Bronchial epithelial cell (primary cell): ENCODE results near the gene CASP3. TPM values are rescaled to one million over a fixed set of nuclear protein-coding genes. Genes with fewer than 3 reads are reported as not detected.

Experiments
- DNase-seq: peaks from one replicate; pipeline ENCODE4 v3.0.0-alpha.2; 2010; ENCODE audit warnings: low read depth
- FAIRE-seq: peaks from 2 replicates; lab custom pipeline; 2011; peaks lifted over from hg19 to GRCh38; lab: Jason Lieb, UNC
- H3K27me3 ChIP-seq: 2 replicates; pipeline ENCODE4 v1.5.1; 2011; ENCODE audit warnings: low read length; ENCODE audit not compliant: control insufficient read depth, insufficient read depth
- H3K36me3 ChIP-seq: 2 replicates; pipeline ENCODE4 v1.5.1; 2011; ENCODE audit warnings: low read length; ENCODE audit not compliant: control insufficient read depth, insufficient read depth
- H3K4me3 ChIP-seq: 2 replicates; pipeline ENCODE4 v1.5.1; 2011; ENCODE audit warnings: mild to moderate bottlenecking, low read depth, low read length, control low read depth
- total RNA-seq: library from RNA; depleted of rRNA; stranded (reverse); fragments of >200 nt; gene quantifications from 2 replicates; pipeline ENCODE4 v1.2.1, GENCODE V29; 2014
- TF ChIP-seq, protein P1 (sequence below): IDR thresholded peaks from 2 replicates; pipeline ENCODE4 v1.5.1; 2011; ENCODE audit warnings: mild to moderate bottlenecking, moderate library complexity, low read length, control low read depth, inconsistent platforms; ENCODE audit not compliant: insufficient read depth, severe bottlenecking

CASP3 gene
- total RNA-seq, 1 donor from 2014 or later: 23.7 TPM

DNA sequence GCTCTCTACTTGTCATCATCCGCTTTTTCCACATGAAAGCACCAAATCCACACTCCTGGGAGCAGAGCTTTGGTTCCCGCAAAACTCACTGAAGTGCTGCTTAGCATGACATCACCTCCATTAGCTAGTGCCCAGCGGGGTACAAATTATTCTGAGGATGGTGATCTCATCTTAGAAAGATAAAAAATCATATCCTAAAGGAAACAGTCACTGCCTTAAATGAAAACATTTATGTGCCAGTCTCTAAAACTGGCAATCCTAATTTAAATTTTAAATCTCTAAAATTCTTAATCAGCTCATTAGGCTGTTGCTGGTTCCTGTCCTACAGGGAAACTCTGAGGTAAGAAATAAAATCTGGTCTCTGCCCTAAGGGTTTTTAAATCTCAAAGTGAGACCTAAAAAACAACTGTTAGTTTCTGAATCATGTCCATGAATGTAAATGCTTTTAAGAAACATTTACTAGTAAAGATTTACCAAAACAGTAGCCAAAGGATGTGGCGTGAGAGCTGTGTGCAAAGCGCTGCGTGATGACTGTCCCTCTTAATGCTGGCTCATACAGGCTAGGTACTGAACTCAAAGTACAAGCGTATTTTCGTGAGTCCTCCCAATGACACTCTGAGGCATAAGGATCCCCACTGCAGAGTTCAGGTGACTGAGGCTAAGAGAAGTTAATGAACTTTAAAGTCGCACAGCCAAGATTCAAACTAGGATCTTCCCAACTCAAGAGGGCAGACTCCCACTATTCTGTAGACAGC, 4.5 kb downstream of the CASP3 start:
- no peak overlapping the region for H3K4me3 ChIP-seq
- H3K36me3 ChIP-seq: peaks cover 3% of the 10 kb centered on the region
- TF ChIP-seq, protein P1, sequence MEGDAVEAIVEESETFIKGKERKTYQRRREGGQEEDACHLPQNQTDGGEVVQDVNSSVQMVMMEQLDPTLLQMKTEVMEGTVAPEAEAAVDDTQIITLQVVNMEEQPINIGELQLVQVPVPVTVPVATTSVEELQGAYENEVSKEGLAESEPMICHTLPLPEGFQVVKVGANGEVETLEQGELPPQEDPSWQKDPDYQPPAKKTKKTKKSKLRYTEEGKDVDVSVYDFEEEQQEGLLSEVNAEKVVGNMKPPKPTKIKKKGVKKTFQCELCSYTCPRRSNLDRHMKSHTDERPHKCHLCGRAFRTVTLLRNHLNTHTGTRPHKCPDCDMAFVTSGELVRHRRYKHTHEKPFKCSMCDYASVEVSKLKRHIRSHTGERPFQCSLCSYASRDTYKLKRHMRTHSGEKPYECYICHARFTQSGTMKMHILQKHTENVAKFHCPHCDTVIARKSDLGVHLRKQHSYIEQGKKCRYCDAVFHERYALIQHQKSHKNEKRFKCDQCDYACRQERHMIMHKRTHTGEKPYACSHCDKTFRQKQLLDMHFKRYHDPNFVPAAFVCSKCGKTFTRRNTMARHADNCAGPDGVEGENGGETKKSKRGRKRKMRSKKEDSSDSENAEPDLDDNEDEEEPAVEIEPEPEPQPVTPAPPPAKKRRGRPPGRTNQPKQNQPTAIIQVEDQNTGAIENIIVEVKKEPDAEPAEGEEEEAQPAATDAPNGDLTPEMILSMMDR: no peak
- DNase-seq (no peak), FAIRE-seq (no peak)
- no peaks in the 10 kb centered on the region for H3K27me3 ChIP-seq

DNA sequence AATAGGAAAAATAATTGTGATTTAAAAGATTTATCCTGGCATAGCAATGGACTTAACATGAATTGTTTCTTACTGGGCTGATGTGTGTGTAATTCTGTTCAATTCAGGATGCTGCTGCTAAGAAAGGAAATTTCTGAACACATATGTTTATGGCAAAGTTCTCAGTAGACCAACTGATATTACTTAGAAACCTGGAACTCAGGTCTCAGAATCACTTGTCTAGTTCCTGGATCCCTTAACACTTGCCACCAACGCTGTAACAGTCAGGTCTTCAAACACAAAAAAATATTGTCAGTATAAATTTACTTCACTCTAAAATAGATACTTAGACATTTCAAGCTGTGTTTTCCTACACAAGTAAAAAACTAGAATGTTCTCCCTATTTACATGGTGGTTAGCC, 5.5 kb downstream of the CASP3 start:
- TF ChIP-seq, protein P1: no peak
- DNase-seq: no peak
- H3K4me3 ChIP-seq: no peak overlapping the region
- no peak for FAIRE-seq
- peaks cover 3% of the 10 kb centered on the region for H3K36me3 ChIP-seq
- H3K27me3 ChIP-seq: no peaks in the 10 kb centered on the region

DNA sequence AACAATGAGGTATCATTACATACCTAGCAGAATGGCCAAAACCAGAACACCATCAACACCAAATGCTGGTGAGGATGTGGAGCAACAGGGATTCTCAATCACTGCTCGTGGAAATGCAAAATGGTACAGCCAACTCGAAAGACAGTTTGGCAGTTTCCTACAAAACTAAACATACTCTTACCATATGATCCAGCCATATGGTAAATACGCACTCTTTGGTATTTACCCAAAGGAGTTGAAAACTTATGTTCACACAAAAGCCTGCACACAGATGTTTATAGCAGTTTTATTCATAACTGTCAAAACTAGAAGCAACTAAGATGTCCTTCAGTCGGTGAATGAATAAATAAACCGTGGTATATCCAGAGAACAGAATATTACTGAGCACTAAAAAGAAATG, 7.8 kb downstream of the CASP3 start:
- TF ChIP-seq, protein P1: no peak
- H3K36me3 ChIP-seq: peaks cover 10% of the 10 kb centered on the region
- FAIRE-seq: no peak

DNA sequence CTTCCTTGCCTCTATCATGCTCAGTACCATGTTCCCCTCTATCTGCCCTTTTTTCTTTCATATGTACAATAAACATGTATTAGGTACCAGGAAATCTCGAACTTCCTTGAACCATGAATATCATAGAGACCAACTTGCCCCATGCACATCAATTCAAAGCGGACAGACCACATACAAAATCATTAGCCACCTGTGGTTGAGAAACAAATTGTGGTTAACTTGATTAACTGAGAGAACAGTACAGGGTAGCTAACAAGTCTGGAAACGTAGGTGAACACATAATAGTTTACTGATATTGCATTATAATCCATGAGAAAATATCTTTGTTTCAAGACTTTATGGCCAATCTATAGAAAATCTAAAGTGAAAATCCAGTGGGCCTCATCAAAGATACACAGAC, 8.2 kb downstream of the CASP3 start:
- DNase-seq (no peak), FAIRE-seq (no peak)
- H3K36me3 ChIP-seq: peaks cover 13% of the 10 kb centered on the region

More for the DNA sequence above, 7.8 kb downstream of the CASP3 start:
- H3K4me3 ChIP-seq: no peak overlapping the region
- H3K27me3 ChIP-seq: no peaks in the 10 kb centered on the region
- DNase-seq: no peak

DNA sequence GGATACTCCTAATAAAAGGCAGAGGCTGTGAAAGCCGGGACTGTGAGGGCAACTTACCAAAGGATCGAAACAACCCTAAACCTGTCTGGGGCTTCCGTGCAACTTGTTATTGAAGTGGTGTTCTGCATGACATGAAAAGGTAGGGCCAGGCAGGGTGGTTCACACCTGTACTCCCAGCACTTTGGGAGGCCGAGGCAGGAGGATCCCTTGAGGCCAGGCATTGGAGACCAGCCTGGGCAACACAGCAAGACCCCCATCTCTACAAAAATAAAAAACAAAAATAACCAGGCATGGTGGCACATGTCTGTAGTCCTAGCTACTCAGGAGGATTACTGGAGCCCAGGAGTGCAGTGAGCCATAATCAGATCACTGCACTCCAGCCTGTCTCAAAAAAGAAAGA, 12.3 kb downstream of the CASP3 start:
- TF ChIP-seq, protein P1: no peak
- no peak overlapping the region for H3K4me3 ChIP-seq
- H3K27me3 ChIP-seq: no peaks in the 10 kb centered on the region
- FAIRE-seq (no peak), DNase-seq (no peak)
- peaks cover 16% of the 10 kb centered on the region for H3K36me3 ChIP-seq

More for the DNA sequence above, 8.2 kb downstream of the CASP3 start:
- Histone ChIP-seq H3K4me3 (no peak overlapping the region), H3K27me3 (no peaks in the 10 kb centered on the region)
- TF ChIP-seq, protein P1: no peak
